ENCODE measurements around the gene DEFB124. TPM values are rescaled to one million over a fixed set of nuclear protein-coding genes. Genes with fewer than 3 reads are reported as not detected.
A peak's percentile ranks its signal among the peaks of the same experiment; 100 is the strongest.

DEFB124 gene
- total RNA-seq, 1 donor from 2014 or later, result not detected

- FAIRE-seq (no peak), DNase-seq (ENCODE audit: low read depth) (no peak)
- no peak overlapping the region for H2AFZ ChIP-seq (ENCODE audit: low read depth, low read length)
- H3K4me1 Mint-ChIP-seq (ENCODE audit: low read depth, unreplicated experiment), result peaks cover 5% of the 10 kb centered on the region
- H3K27me3 Mint-ChIP-seq (ENCODE audit: low read depth, unreplicated experiment), result no peaks in the 10 kb centered on the region
- no peaks in the 10 kb centered on the region for H3K9me3 ChIP-seq (ENCODE audit: insufficient read depth, low read depth, low read length)
- peaks cover 21% of the 10 kb centered on the region for H3K4me1 ChIP-seq (ENCODE audit: insufficient read depth, low read length)
- no peak overlapping the region for H3K4me3 Mint-ChIP-seq (ENCODE audit: unreplicated experiment)
- peaks cover 77% of the 10 kb centered on the region for H3K79me2 ChIP-seq (ENCODE audit: insufficient read depth, low read length)
- H3K27me3 ChIP-seq (ENCODE audit: insufficient read depth, low read length), result no peaks in the 10 kb centered on the region
- peak overlapping the region; percentile 98 for H3K4me2 ChIP-seq (ENCODE audit: low read length)
- no peaks in the 10 kb centered on the region for H3K36me3 Mint-ChIP-seq (ENCODE audit: low read depth, unreplicated experiment)
- H4K20me1 ChIP-seq (ENCODE audit: insufficient read depth, low read length), result peaks cover 61% of the 10 kb centered on the region
- no peak overlapping the region for H3K27ac ChIP-seq (ENCODE audit: low read depth, low read length)
- H3K9ac ChIP-seq (ENCODE audit: low read length), result peak overlapping the region; percentile 40
- TF ChIP-seq, protein P1, sequence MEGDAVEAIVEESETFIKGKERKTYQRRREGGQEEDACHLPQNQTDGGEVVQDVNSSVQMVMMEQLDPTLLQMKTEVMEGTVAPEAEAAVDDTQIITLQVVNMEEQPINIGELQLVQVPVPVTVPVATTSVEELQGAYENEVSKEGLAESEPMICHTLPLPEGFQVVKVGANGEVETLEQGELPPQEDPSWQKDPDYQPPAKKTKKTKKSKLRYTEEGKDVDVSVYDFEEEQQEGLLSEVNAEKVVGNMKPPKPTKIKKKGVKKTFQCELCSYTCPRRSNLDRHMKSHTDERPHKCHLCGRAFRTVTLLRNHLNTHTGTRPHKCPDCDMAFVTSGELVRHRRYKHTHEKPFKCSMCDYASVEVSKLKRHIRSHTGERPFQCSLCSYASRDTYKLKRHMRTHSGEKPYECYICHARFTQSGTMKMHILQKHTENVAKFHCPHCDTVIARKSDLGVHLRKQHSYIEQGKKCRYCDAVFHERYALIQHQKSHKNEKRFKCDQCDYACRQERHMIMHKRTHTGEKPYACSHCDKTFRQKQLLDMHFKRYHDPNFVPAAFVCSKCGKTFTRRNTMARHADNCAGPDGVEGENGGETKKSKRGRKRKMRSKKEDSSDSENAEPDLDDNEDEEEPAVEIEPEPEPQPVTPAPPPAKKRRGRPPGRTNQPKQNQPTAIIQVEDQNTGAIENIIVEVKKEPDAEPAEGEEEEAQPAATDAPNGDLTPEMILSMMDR (IDR thresholded peaks at IDR 0.05; ENCODE audit: insufficient read depth, low read depth, low read length), result no peak
- no peak for TF ChIP-seq EZH2 (IDR thresholded peaks at IDR 0.05; ENCODE audit: insufficient read depth, low read length)
- no peak overlapping the region for H3K27ac Mint-ChIP-seq (ENCODE audit: unreplicated experiment)
- H3K36me3 ChIP-seq (ENCODE audit: insufficient read depth, low read length), result peaks cover 13% of the 10 kb centered on the region
- no peaks in the 10 kb centered on the region for H3K9me3 Mint-ChIP-seq (ENCODE audit: unreplicated experiment)
- no peak overlapping the region for H3K4me3 ChIP-seq (ENCODE audit: insufficient read depth, low read depth, low read length)
Observed at GRCh38 chr20:31516651-31517050, 41.7 kb upstream of the DEFB124 start.

DNA sequence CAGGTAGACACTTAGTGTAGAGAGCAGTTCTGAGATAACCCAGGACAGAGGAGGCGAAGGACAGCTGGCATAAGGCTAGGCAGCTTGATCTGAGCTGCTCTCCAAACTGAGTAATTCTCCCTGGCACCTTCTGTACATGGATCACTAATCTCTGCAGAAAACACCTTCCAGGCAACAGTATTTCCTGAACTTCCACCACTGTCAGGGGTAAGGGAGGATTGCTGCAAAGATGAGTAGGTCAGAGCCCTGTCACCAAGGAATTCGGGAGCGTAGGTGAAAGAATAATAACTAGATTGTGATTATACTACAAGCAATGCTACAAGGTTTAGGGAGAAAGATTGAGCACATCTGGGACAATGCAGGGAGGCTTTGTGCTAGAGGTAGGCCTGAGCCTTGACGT lies 41.2 kb upstream of the DEFB124 start:
- H3K27me3 ChIP-seq (ENCODE audit: insufficient read depth, low read length), result no peaks in the 10 kb centered on the region
- H3K4me2 ChIP-seq (ENCODE audit: low read length), result peak overlapping the region; percentile 98
- H3K27ac Mint-ChIP-seq (ENCODE audit: unreplicated experiment), result no peak overlapping the region
- DNase-seq (ENCODE audit: low read depth) (no peak), FAIRE-seq (no peak)
- H3K36me3 Mint-ChIP-seq (ENCODE audit: low read depth, unreplicated experiment), result no peaks in the 10 kb centered on the region
- no peak overlapping the region for H2AFZ ChIP-seq (ENCODE audit: low read depth, low read length)
- peak overlapping the region; percentile 94 for H3K4me3 ChIP-seq (ENCODE audit: insufficient read depth, low read depth, low read length)
- peaks cover 72% of the 10 kb centered on the region for H3K79me2 ChIP-seq (ENCODE audit: insufficient read depth, low read length)
- H4K20me1 ChIP-seq (ENCODE audit: insufficient read depth, low read length), result peaks cover 58% of the 10 kb centered on the region
- peaks cover 13% of the 10 kb centered on the region for H3K36me3 ChIP-seq (ENCODE audit: insufficient read depth, low read length)
- no peaks in the 10 kb centered on the region for H3K9me3 ChIP-seq (ENCODE audit: insufficient read depth, low read depth, low read length)
- H3K9ac ChIP-seq (ENCODE audit: low read length), result peak overlapping the region; percentile 97
- peaks cover 4% of the 10 kb centered on the region for H3K4me1 Mint-ChIP-seq (ENCODE audit: low read depth, unreplicated experiment)
- peaks cover 21% of the 10 kb centered on the region for H3K4me1 ChIP-seq (ENCODE audit: insufficient read depth, low read length)
- no peaks in the 10 kb centered on the region for H3K9me3 Mint-ChIP-seq (ENCODE audit: unreplicated experiment)
- no peak overlapping the region for H3K4me3 Mint-ChIP-seq (ENCODE audit: unreplicated experiment)
- H3K27ac ChIP-seq (ENCODE audit: low read depth, low read length), result no peak overlapping the region
- H3K27me3 Mint-ChIP-seq (ENCODE audit: low read depth, unreplicated experiment), result peaks cover 2% of the 10 kb centered on the region
- TF ChIP-seq, protein P1 (IDR thresholded peaks at IDR 0.05; ENCODE audit: insufficient read depth, low read depth, low read length), result no peak
- no peak for TF ChIP-seq EZH2 (IDR thresholded peaks at IDR 0.05; ENCODE audit: insufficient read depth, low read length)

- no peak for TF ChIP-seq EZH2 (IDR thresholded peaks at IDR 0.05; ENCODE audit: insufficient read depth, low read length)
- TF ChIP-seq, protein P1 (IDR thresholded peaks at IDR 0.05; ENCODE audit: insufficient read depth, low read depth, low read length), result no peak
- no peak overlapping the region for H2AFZ ChIP-seq (ENCODE audit: low read depth, low read length)
- Mint-ChIP-seq H3K27ac (ENCODE audit: unreplicated experiment) (no peak overlapping the region), H3K4me1 (ENCODE audit: low read depth, unreplicated experiment) (peaks cover 3% of the 10 kb centered on the region), H3K4me3 (ENCODE audit: unreplicated experiment) (no peak overlapping the region), H3K27me3 (ENCODE audit: low read depth, unreplicated experiment) (peaks cover 2% of the 10 kb centered on the region), H3K36me3 (ENCODE audit: low read depth, unreplicated experiment) (no peaks in the 10 kb centered on the region), H3K9me3 (ENCODE audit: unreplicated experiment) (no peaks in the 10 kb centered on the region)
- H3K79me2 ChIP-seq (ENCODE audit: insufficient read depth, low read length), result peaks cover 68% of the 10 kb centered on the region
- DNase-seq (ENCODE audit: low read depth) (no peak), FAIRE-seq (no peak)
- H3K9me3 ChIP-seq (ENCODE audit: insufficient read depth, low read depth, low read length), result no peaks in the 10 kb centered on the region
- no peaks in the 10 kb centered on the region for H3K27me3 ChIP-seq (ENCODE audit: insufficient read depth, low read length)
- H4K20me1 ChIP-seq (ENCODE audit: insufficient read depth, low read length), result peaks cover 54% of the 10 kb centered on the region
- H3K4me3 ChIP-seq (ENCODE audit: insufficient read depth, low read depth, low read length), result peak overlapping the region; percentile 94
- H3K36me3 ChIP-seq (ENCODE audit: insufficient read depth, low read length), result peaks cover 13% of the 10 kb centered on the region
- H3K9ac ChIP-seq (ENCODE audit: low read length), result peak overlapping the region; percentile 97
- H3K4me1 ChIP-seq (ENCODE audit: insufficient read depth, low read length), result peaks cover 21% of the 10 kb centered on the region
- no peak overlapping the region for H3K27ac ChIP-seq (ENCODE audit: low read depth, low read length)
- H3K4me2 ChIP-seq (ENCODE audit: low read length), result peak overlapping the region; percentile 98
Observed at GRCh38 chr20:31515775-31516107, 40.8 kb upstream of the DEFB124 start.
